Breast epithelium (tissue), 4 donors: ENCODE data around the gene SOX15. TPM values are rescaled to one million over a fixed set of nuclear protein-coding genes. Genes with fewer than 3 reads are reported as not detected.

Source experiments
- DNase-seq, 2 donors: peaks; one replicate each; pipeline ENCODE4 v3.0.0-alpha.2; 2019; ENCODE audit warnings: low spot score in 2 of 2
- H3K27ac ChIP-seq, 2 donors: fragments of 200-600 bp; sonication (generic) in 1 of 2; one replicate each; pipeline ENCODE4 v1.5.1; 2016 to 2019; ENCODE audit warnings: mild to moderate bottlenecking in 1 of 2
- H3K27me3 ChIP-seq, 2 donors: fragments of 200-600 bp; sonication (generic) in 1 of 2; one replicate each; pipeline versions ENCODE4 v1.5.1 to v1.6.0; 2017 to 2019; ENCODE audit warnings: control low read depth in 1 of 2, mild to moderate bottlenecking in 1 of 2
- H3K36me3 ChIP-seq: fragments of 200-600 bp; one replicate; pipeline ENCODE4 v1.5.1; 2019
- H3K4me1 ChIP-seq, 2 donors: fragments of 200-600 bp; sonication (generic); one replicate each; pipeline ENCODE4 v1.5.1; 2016 to 2019; ENCODE audit warnings: control low read depth in 1 of 2
- H3K4me3 ChIP-seq, 3 donors: fragments of 200-600 bp; sonication (generic); 1 replicate in 2 of 3; 2 replicates in 1 of 3; pipeline ENCODE4 v1.5.1; 2016 to 2019; ENCODE audit warnings: mild to moderate bottlenecking in 3 of 3, moderate library complexity in 2 of 3
- H3K9me3 ChIP-seq, 2 donors: fragments of 200-600 bp; sonication (generic) in 1 of 2; one replicate each; pipeline ENCODE4 v1.5.1; 2016 to 2019; ENCODE audit warnings: control low read depth in 1 of 2
- CTCF ChIP-seq, 3 donors: fragments of 450-650 bp; IDR thresholded peaks; one replicate each; pipeline ENCODE4 v1.5.1; 2016 to 2017; ENCODE audit warnings: antibody characterized with exemption in 3 of 3, mild to moderate bottlenecking in 3 of 3, moderate library complexity in 3 of 3
- POLR2A ChIP-seq: fragments of 450-650 bp; IDR thresholded peaks from one replicate; pipeline ENCODE4 v1.6.1; 2016; ENCODE audit warnings: antibody characterized with exemption, mild to moderate bottlenecking, moderate library complexity
- POLR2AphosphoS5 ChIP-seq, 3 donors: sonication (generic); formaldehyde crosslinking; IDR thresholded peaks; one replicate each; pipeline ENCODE4 v1.6.1; 2017; ENCODE audit warnings: antibody characterized with exemption in 3 of 3
- intact Hi-C: fragments of 100-400 bp; cut with DNase I; formaldehyde crosslinking; loops from one replicate; pipeline ENCODE4 v1.15.1; 2023; ENCODE audit warnings: low total_unique reads
- total RNA-seq, 3 donors: library from RNA; depleted of rRNA; stranded (reverse); fragments of >200 nt; gene quantifications; one replicate each; pipeline ENCODE4 v1.1.0, GENCODE V29; 2016

Gene SOX15
- total RNA-seq, 3 donors from 2014 or later, result 1.3 to 4.1 (median 1.6) TPM

DNA sequence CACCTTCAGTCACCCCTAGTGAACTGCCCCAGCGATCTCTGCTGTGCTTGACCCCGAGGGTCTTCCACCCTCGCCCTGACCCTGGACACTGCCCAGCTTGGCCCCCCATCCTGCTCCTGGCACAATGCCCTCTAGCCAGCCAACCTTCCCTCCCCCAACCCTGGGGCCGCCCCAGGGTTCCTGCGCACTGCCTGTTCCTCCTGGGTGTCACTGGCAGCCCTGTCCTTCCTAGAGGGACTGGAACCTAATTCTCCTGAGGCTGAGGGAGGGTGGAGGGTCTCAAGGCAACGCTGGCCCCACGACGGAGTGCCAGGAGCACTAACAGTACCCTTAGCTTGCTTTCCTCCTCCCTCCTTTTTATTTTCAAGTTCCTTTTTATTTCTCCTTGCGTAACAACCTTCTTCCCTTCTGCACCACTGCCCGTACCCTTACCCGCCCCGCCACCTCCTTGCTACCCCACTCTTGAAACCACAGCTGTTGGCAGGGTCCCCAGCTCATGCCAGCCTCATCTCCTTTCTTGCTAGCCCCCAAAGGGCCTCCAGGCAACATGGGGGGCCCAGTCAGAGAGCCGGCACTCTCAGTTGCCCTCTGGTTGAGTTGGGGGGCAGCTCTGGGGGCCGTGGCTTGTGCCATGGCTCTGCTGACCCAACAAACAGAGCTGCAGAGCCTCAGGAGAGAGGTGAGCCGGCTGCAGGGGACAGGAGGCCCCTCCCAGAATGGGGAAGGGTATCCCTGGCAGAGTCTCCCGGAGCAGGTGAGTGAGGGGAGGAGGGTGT lies 31.2 kb downstream of the SOX15 start, which contains the start of gene TNFSF13:
TSS of gene TNFSF13 (plus strand) at position 207 of the 776 bp plus-strand sequence. CDS start at position 497, 290 bp downstream.
- no peaks in the 10 kb centered on the region for H3K27me3 ChIP-seq
- peaks cover 15 to 36% of the 10 kb centered on the region in 2 donors for H3K4me1 ChIP-seq
- no peaks in the 10 kb centered on the region for H3K36me3 ChIP-seq
- intact Hi-C loops, result loop anchor here (5.0 kb wide), 1 partner anchor 251 kb away; the partner anchor contains the start of gene EIF5A
- H3K27ac ChIP-seq, result peak within 1 kb of the TSS; percentile 98 to 99
- H3K9me3 ChIP-seq, result no peaks in the 10 kb centered on the region
- TF ChIP-seq POLR2A (no peak), POLR2AphosphoS5 (IDR thresholded peaks at IDR 0.05) (no peak), CTCF (IDR thresholded peaks at IDR 0.05) (no peak)
- DNase-seq, result peak in 1 of 2 donors; percentile 50
- H3K4me3 ChIP-seq, result peak within 1 kb of the TSS; percentile 81 to 90 (median 89)

- intact Hi-C loops, result loop anchor here (5.0 kb wide), 1 partner anchor 251 kb away; the partner anchor contains the start of gene EIF5A
- no peaks in the 10 kb centered on the region for H3K27me3 ChIP-seq
- H3K9me3 ChIP-seq, result no peaks in the 10 kb centered on the region
- H3K4me3 ChIP-seq, result peak overlapping the region; percentile 81 to 90 (median 89)
- no peaks in the 10 kb centered on the region for H3K36me3 ChIP-seq
- H3K27ac ChIP-seq, result peak overlapping the region; percentile 98 to 99
- peak; percentile 95 to 98 for DNase-seq
- no peak for TF ChIP-seq CTCF (IDR thresholded peaks at IDR 0.05)
- no peak for TF ChIP-seq POLR2A
- peak; percentile 54 to 85 (median 75) for TF ChIP-seq POLR2AphosphoS5 (IDR thresholded peaks at IDR 0.05)
- H3K4me1 ChIP-seq, result peaks cover 11 to 28% of the 10 kb centered on the region in 2 donors
These were observed 31.9 kb downstream of the SOX15 start for GRCh38 chr17:7557775-7558543.

GRCh38 chr17:7557147-7557764 lies 32.6 kb downstream of the SOX15 start:
- Histone ChIP-seq H3K9me3 (no peaks in the 10 kb centered on the region), H3K4me1 (peaks cover 9 to 22% of the 10 kb centered on the region in 2 donors), H3K27ac (peak overlapping the region; percentile 98 to 99), H3K36me3 (no peaks in the 10 kb centered on the region), H3K27me3 (no peaks in the 10 kb centered on the region), H3K4me3 (peak overlapping the region in 1 of 3 donors; percentile 81)
- intact Hi-C loops, result loop anchor here (5.0 kb wide), 1 partner anchor 250 kb away; the partner anchor contains the start of gene EIF5A
- peak in 1 of 2 donors; percentile 34 for DNase-seq
- TF ChIP-seq CTCF (IDR thresholded peaks at IDR 0.05) (peak in 1 of 3 donors; percentile 7), POLR2A (no peak), POLR2AphosphoS5 (IDR thresholded peaks at IDR 0.05) (no peak)

DNA sequence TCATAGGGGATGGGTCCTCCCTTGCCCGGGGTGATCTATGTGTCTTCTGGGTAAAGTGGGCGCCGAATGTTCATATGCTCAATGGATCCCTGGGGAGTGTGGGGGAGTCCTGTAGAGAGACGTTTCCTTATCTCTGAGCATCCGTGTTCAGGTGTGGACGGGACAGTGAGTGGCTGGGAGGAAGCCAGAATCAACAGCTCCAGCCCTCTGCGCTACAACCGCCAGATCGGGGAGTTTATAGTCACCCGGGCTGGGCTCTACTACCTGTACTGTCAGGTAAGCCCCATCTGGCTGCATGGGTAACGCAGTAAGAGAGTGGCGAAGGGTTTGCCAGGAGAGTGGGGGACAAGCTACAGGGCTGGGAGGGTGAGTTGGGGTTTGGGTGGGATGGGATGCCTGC lies 33.3 kb downstream of the SOX15 start:
- intact Hi-C loops, result loop anchor here (5.0 kb wide), 1 partner anchor 249 kb away; the partner anchor contains the start of gene EIF5A
- Histone ChIP-seq H3K4me1 (peaks cover 9 to 22% of the 10 kb centered on the region in 2 donors), H3K4me3 (no peak overlapping the region), H3K27ac (peak overlapping the region; percentile 98 to 99), H3K27me3 (no peaks in the 10 kb centered on the region), H3K9me3 (no peaks in the 10 kb centered on the region), H3K36me3 (no peaks in the 10 kb centered on the region)
- no peak for TF ChIP-seq CTCF (IDR thresholded peaks at IDR 0.05)
- no peak for TF ChIP-seq POLR2AphosphoS5 (IDR thresholded peaks at IDR 0.05)
- no peak for TF ChIP-seq POLR2A
- no peak for DNase-seq
